Lung (tissue), 12 donors: ENCODE results near the gene LRSAM1. TPM values are rescaled to one million over a fixed set of nuclear protein-coding genes. Genes with fewer than 3 reads are reported as not detected.

Source experiments
- ATAC-seq: fragments of 200-7000 bp; cut with Tn5 transposase; one replicate; pipeline ENCODE4 v1.9.1; 2020; ENCODE audit warnings: moderate number of reproducible peaks; ENCODE audit not compliant: insufficient read depth, low FRiP score
- DNase-seq, 3 donors: peaks; one replicate each; pipeline ENCODE4 v3.0.0-alpha.2; 2013 to 2017
- H3K27ac ChIP-seq, 2 donors: one replicate each; pipeline ENCODE4 v1.5.1; 2013; ENCODE audit warnings: mild to moderate bottlenecking in 2 of 2, moderate library complexity in 2 of 2, control low read depth in 1 of 2, inconsistent platforms in 1 of 2, low read depth in 1 of 2, low read length in 1 of 2
- H3K27me3 ChIP-seq, 3 donors: one replicate each; pipeline ENCODE4 v1.5.1; 2013; ENCODE audit warnings: low read length in 2 of 3; ENCODE audit not compliant: control insufficient read depth in 3 of 3, insufficient read depth in 3 of 3
- H3K36me3 ChIP-seq, 4 donors: one replicate each; pipeline ENCODE4 v1.5.1; 2013; ENCODE audit warnings: low read length in 4 of 4, mild to moderate bottlenecking in 1 of 4, moderate library complexity in 1 of 4; ENCODE audit not compliant: control insufficient read depth in 4 of 4, insufficient read depth in 4 of 4
- H3K4me1 ChIP-seq, 5 donors: one replicate each; pipeline ENCODE4 v1.5.1; 2013; ENCODE audit warnings: low read length in 5 of 5, mild to moderate bottlenecking in 2 of 5, moderate library complexity in 1 of 5; ENCODE audit not compliant: control insufficient read depth in 5 of 5, insufficient read depth in 5 of 5
- H3K4me3 ChIP-seq: one replicate; pipeline ENCODE4 v1.5.1; 2013; ENCODE audit warnings: mild to moderate bottlenecking, control low read depth, moderate library complexity
- H3K9ac ChIP-seq, 2 donors: one replicate each; pipeline ENCODE4 v1.5.1; 2013; ENCODE audit warnings: low read length in 2 of 2, control low read depth in 1 of 2; ENCODE audit not compliant: insufficient read depth in 1 of 2
- H3K9me3 ChIP-seq, 4 donors: one replicate each; pipeline ENCODE4 v1.5.1; 2013; ENCODE audit warnings: low read length in 3 of 4, mild to moderate bottlenecking in 1 of 4, moderate library complexity in 1 of 4; ENCODE audit not compliant: control insufficient read depth in 4 of 4, insufficient read depth in 3 of 4
- WGBS, 2 donors: extraction: QIAGEN DNeasy Blood & Tissue Kit; methylation state at CpG; one replicate each; pipeline ENCODE4 v1.1.7; 2013; 5-methylcytosine and 5-hydroxymethylcytosine counted together
- polyA plus RNA-seq, 2 donors: library from polyadenylated mRNA; stranded (reverse); fragments of 200-250 nt; gene quantifications; one replicate each; pipeline ENCODE4 v1.2.1, GENCODE V29; 2013
- total RNA-seq, 2 donors: library from RNA; depleted of rRNA in 1 of 2; stranded (reverse); fragments of >200 nt in 1 of 2; gene quantifications; one replicate each; pipeline ENCODE4 v1.2.1, GENCODE V29; 2014 to 2021
- TF ChIP-seq, protein P1 (sequence below): IDR thresholded peaks from 2 replicates; pipeline ENCODE4 v1.5.1; 2012; ENCODE audit warnings: mild to moderate bottlenecking; ENCODE audit errors: control extremely low read depth, extremely low read depth
- donor health status: control.
- donor health status: control.
- donor health status: Bipolar disorder and iron deficiency.
- donor health status: healthy.
- donor health status: DM: yes; HTN: yes; CAD: no.

Gene LRSAM1
- total and polyA plus RNA-seq, 4 donors: 13.5 to 24.5 (median 18.0) TPM

DNA sequence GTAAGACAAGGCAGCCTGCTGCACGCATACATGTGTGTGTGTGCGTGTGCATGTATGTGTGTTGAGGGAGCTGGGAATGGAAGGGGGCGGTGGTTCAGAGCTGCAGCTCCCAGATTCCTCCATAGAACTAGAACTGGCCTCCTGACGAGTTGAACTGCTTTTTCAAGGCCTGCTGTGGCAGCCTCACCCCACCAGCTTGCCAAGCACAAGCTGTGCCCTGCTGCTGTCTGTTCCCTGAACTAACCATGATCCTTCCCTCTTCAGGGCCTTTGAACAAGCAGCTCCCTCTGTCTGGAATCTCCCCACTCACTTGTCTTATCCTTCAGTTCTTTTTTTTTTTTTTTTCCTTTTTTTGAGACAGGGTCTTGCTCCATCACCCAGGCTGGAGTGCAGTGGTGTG is 22.6 kb downstream of the LRSAM1 start:
- TF ChIP-seq, protein P1, sequence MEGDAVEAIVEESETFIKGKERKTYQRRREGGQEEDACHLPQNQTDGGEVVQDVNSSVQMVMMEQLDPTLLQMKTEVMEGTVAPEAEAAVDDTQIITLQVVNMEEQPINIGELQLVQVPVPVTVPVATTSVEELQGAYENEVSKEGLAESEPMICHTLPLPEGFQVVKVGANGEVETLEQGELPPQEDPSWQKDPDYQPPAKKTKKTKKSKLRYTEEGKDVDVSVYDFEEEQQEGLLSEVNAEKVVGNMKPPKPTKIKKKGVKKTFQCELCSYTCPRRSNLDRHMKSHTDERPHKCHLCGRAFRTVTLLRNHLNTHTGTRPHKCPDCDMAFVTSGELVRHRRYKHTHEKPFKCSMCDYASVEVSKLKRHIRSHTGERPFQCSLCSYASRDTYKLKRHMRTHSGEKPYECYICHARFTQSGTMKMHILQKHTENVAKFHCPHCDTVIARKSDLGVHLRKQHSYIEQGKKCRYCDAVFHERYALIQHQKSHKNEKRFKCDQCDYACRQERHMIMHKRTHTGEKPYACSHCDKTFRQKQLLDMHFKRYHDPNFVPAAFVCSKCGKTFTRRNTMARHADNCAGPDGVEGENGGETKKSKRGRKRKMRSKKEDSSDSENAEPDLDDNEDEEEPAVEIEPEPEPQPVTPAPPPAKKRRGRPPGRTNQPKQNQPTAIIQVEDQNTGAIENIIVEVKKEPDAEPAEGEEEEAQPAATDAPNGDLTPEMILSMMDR: no peak
- H3K9me3 ChIP-seq: peaks cover 0 to 2% (median 0%) of the 10 kb centered on the region in 4 donors
- WGBS, 2 donors: 91 to 100% methylated on average over 4 of the region's 4 CpGs
- no peak overlapping the region for H3K27ac ChIP-seq
- no peak overlapping the region for H3K4me3 ChIP-seq
- ATAC-seq: no peak
- H3K36me3 ChIP-seq: peaks cover 6 to 20% (median 12%) of the 10 kb centered on the region in 4 donors
- no peak overlapping the region for H3K9ac ChIP-seq
- no peaks in the 10 kb centered on the region for H3K4me1 ChIP-seq
- H3K27me3 ChIP-seq: no peaks in the 10 kb centered on the region
- DNase-seq: no peak

DNA sequence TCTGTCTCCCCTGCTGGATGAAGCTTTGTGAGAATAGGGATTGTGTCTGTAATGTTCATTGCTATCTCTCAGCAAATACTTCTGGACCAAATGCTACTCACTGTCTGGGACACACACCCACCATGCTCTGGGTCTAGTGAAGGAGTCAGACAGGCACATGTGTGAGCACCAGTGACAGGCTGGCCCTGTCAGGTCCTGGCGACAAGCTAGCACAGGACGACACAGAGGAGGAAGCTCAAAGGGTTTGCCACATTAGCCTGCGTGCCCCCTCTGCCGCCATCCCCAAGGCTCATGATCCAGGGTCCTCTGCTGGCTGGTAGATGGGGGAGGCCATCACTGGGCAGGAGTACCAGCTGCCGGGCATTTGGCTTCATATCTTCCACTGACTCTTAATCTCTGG is 23.3 kb downstream of the LRSAM1 start:
- Histone ChIP-seq H3K4me1 (no peaks in the 10 kb centered on the region), H3K9me3 (peaks cover 0 to 2% (median 0%) of the 10 kb centered on the region in 4 donors), H3K27me3 (no peaks in the 10 kb centered on the region), H3K36me3 (peaks cover 6 to 26% (median 18%) of the 10 kb centered on the region in 4 donors), H3K4me3 (no peak overlapping the region), H3K27ac (no peak overlapping the region), H3K9ac (no peak overlapping the region)
- TF ChIP-seq, protein P1: no peak
- ATAC-seq (no peak), DNase-seq (no peak)
- 88 to 94% methylated on average over 5 of the region's 5 CpGs for WGBS, 2 donors

DNA sequence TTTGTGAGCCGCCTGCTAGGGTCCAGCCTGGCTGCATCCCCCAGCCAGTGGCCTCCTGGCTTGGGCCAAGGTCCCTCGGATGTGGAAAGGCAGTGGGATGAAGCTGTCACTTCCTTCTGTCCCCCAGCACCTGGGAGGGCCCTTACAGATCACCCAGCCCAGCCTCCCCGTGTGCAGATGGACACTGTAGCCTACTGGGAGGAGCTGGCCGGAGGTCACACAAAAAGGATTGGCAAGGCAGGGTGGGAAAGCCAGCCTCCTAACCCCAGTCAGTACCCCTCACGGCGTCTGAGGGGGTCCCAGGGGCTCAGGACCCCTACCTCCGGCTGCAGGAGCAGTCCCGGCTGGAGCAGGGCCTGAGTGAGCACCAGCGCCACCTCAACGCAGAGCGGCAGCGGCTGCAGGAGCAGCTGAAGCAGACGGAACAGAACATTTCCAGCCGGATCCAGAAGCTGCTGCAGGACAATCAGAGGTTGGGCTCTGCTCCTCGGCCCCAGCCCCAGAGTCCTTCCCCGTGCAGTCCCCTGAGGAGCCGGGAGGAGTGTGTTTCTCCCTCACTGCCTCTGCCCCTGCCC is 28.3 kb downstream of the LRSAM1 start:
- no peaks in the 10 kb centered on the region for H3K27me3 ChIP-seq
- H3K4me3 ChIP-seq: no peak overlapping the region
- H3K9ac ChIP-seq: no peak overlapping the region
- H3K4me1 ChIP-seq: no peaks in the 10 kb centered on the region
- no peak for DNase-seq
- 89 to 93% methylated on average over 17 of the region's 17 CpGs for WGBS, 2 donors
- no peaks in the 10 kb centered on the region for H3K9me3 ChIP-seq
- no peak for ATAC-seq
- H3K27ac ChIP-seq: no peak overlapping the region
- TF ChIP-seq, protein P1: no peak
- peaks cover 16 to 27% (median 24%) of the 10 kb centered on the region in 4 donors for H3K36me3 ChIP-seq

DNA sequence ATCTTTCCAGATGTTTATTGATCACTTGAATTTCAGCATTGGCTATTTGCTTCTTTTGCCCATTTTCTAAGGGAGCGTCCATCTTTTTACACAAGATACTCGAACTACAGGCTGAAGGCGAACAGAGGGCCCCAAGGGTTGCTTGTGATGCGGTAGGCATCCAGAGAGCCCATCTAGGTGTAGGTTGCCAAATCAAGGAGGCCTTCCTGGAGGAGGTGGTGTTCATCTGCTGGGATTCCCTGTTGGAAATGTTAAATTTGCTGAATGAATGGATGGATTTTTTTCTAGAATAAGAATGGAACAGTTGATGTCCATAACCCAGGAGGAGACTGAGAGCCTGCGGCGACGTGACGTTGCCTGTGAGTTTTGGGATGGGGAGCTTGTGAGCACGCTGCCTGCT is 31.4 kb downstream of the LRSAM1 start:
- TF ChIP-seq, protein P1: no peak
- ATAC-seq (no peak), DNase-seq (no peak)
- Histone ChIP-seq H3K27ac (no peak overlapping the region), H3K27me3 (no peaks in the 10 kb centered on the region), H3K9me3 (no peaks in the 10 kb centered on the region), H3K4me1 (no peaks in the 10 kb centered on the region), H3K4me3 (no peak overlapping the region), H3K9ac (no peak overlapping the region), H3K36me3 (peaks cover 16 to 39% (median 24%) of the 10 kb centered on the region in 4 donors)
- 97 to 98% methylated on average over 9 of the region's 9 CpGs for WGBS, 2 donors
